Measurements from ENCODE around the gene LRRC49.

DNA sequence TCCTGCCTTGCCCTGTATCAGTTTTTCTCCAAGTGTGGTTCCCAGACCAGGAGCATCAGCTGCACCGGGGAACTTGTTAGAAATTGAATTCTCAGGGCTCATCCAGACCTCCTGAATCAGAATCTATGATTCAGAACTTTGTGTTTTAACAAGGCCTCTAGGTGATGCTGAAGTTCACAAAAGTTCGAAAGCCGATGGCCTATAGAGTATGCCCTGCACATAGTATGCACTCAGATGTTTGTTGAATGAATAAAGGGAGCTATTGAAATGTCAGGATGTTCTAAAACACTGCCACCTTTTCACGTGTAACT, 38.0 kb upstream of the LRRC49 start:
- TF ChIP-seq, protein P1, sequence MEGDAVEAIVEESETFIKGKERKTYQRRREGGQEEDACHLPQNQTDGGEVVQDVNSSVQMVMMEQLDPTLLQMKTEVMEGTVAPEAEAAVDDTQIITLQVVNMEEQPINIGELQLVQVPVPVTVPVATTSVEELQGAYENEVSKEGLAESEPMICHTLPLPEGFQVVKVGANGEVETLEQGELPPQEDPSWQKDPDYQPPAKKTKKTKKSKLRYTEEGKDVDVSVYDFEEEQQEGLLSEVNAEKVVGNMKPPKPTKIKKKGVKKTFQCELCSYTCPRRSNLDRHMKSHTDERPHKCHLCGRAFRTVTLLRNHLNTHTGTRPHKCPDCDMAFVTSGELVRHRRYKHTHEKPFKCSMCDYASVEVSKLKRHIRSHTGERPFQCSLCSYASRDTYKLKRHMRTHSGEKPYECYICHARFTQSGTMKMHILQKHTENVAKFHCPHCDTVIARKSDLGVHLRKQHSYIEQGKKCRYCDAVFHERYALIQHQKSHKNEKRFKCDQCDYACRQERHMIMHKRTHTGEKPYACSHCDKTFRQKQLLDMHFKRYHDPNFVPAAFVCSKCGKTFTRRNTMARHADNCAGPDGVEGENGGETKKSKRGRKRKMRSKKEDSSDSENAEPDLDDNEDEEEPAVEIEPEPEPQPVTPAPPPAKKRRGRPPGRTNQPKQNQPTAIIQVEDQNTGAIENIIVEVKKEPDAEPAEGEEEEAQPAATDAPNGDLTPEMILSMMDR (IDR thresholded peaks at IDR 0.05): no peak
- TF ChIP-seq POLR2A (IDR thresholded peaks at IDR 0.05): no peak

All from thyroid gland (tissue), 4 donors.